Hepatocyte (in vitro differentiated cells): ENCODE results near the gene ZNF37A. TPM values are rescaled to one million over a fixed set of nuclear protein-coding genes. Genes with fewer than 3 reads are reported as not detected.

ENCODE experiments used
- DNase-seq: peaks from one replicate; pipeline ENCODE4 v3.0.0-alpha.2; 2016; ENCODE audit warnings: low spot score
- H2AFZ ChIP-seq: fragments of 200-600 bp; sonication (generic); 2 replicates; pipeline ENCODE4 v1.6.0; 2016; ENCODE audit warnings: antibody characterized with exemption, mild to moderate bottlenecking
- H3K27ac ChIP-seq: fragments of 200-600 bp; sonication (generic); 2 replicates; pipeline ENCODE4 v1.5.1; 2016; ENCODE audit warnings: mild to moderate bottlenecking
- H3K27me3 ChIP-seq: fragments of 200-600 bp; sonication (generic); 2 replicates; pipeline ENCODE4 v1.6.1; 2016
- H3K36me3 ChIP-seq: fragments of 200-600 bp; sonication (generic); replicated peaks from 2 replicates; pipeline ENCODE4 v1.5.1; 2016; ENCODE audit warnings: low read depth; ENCODE audit not compliant: insufficient read depth
- H3K4me1 ChIP-seq: fragments of 200-600 bp; sonication (generic); 2 replicates; pipeline ENCODE4 v1.5.1; 2016; ENCODE audit warnings: mild to moderate bottlenecking, moderate library complexity; ENCODE audit not compliant: insufficient read depth
- H3K4me2 ChIP-seq: fragments of 200-600 bp; sonication (generic); 2 replicates; pipeline ENCODE4 v1.6.0; 2016
- H3K4me3 ChIP-seq: fragments of 200-600 bp; sonication (generic); 2 replicates; pipeline ENCODE4 v1.5.1; 2016; ENCODE audit warnings: mild to moderate bottlenecking
- H3K79me2 ChIP-seq: fragments of 200-600 bp; sonication (generic); 2 replicates; pipeline ENCODE4 v1.6.0; 2017; ENCODE audit warnings: mild to moderate bottlenecking
- H3K9me2 ChIP-seq: fragments of 200-600 bp; sonication (generic); replicated peaks from 2 replicates; pipeline ENCODE4 v1.6.0; 2017; ENCODE audit warnings: mild to moderate bottlenecking; ENCODE audit not compliant: insufficient read depth
- H3K9me3 ChIP-seq: fragments of 200-600 bp; sonication (generic); 2 replicates; pipeline ENCODE4 v1.5.1; 2016; ENCODE audit warnings: low read depth, mild to moderate bottlenecking
- H4K20me1 ChIP-seq: fragments of 200-600 bp; sonication (generic); 2 replicates; pipeline ENCODE4 v1.6.0; 2016; ENCODE audit warnings: mild to moderate bottlenecking; ENCODE audit not compliant: insufficient read depth, poor library complexity, severe bottlenecking
- CTCF ChIP-seq: fragments of 200-600 bp; sonication (generic); IDR thresholded peaks from 2 replicates; pipeline ENCODE4 v1.5.1; 2016; ENCODE audit warnings: antibody characterized with exemption, mild to moderate bottlenecking; ENCODE audit not compliant: poor library complexity
- EZH2 ChIP-seq: fragments of 200-600 bp; sonication (generic); IDR thresholded peaks from 2 replicates; pipeline ENCODE4 v1.6.1; 2016; ENCODE audit warnings: antibody characterized with exemption, mild to moderate bottlenecking, borderline replicate concordance
- EZH2phosphoT487 ChIP-seq: fragments of 200-600 bp; sonication (generic); IDR thresholded peaks from one replicate; pipeline ENCODE4 v1.6.1; 2018; ENCODE audit warnings: antibody characterized with exemption, mild to moderate bottlenecking, low read depth, moderate library complexity; ENCODE audit not compliant: unreplicated experiment, severe bottlenecking
- WGBS: methylation state at CpG from one replicate; pipeline ENCODE4 v1.1.6; 2016; ENCODE audit warnings: low lambda C conversion rate; ENCODE audit errors: missing lambda C conversion rate; 5-methylcytosine and 5-hydroxymethylcytosine counted together
- polyA plus RNA-seq: library from polyadenylated mRNA; unstranded; fragments of >200 nt; fragmentation: Nextera tagmentation; extraction: Ambion mirVana; gene quantifications from 2 replicates; pipeline ENCODE4 v1.2.1, GENCODE V29; 2016
- total RNA-seq: library from RNA; depleted of rRNA; stranded (reverse); fragments of >200 nt; gene quantifications from 2 replicates; pipeline ENCODE4 v1.2.3, GENCODE V29; 2014

Gene ZNF37A
- total and polyA plus RNA-seq, 2 experiments from 2014 or later: 4.8 to 6.0 TPM

GRCh38 chr10:38094927-38095574 lies 914 bp downstream of the ZNF37A start:
- no peaks in the 10 kb centered on the region for H3K79me2 ChIP-seq
- peak overlapping the region; percentile 90 for H2AFZ ChIP-seq
- no peaks in the 10 kb centered on the region for H3K9me2 ChIP-seq
- peak overlapping the region; percentile 89 for H3K27ac ChIP-seq
- TF ChIP-seq EZH2phosphoT487: no peak
- TF ChIP-seq CTCF: no peak
- no peak for TF ChIP-seq EZH2
- WGBS: 83% methylated on average over 18 of the region's 21 CpGs
- H3K4me2 ChIP-seq: peak overlapping the region; percentile 81
- H3K4me1 ChIP-seq: no peaks in the 10 kb centered on the region
- H3K4me3 ChIP-seq: peak overlapping the region; percentile 60
- no peaks in the 10 kb centered on the region for H3K9me3 ChIP-seq
- no peaks in the 10 kb centered on the region for H4K20me1 ChIP-seq
- DNase-seq: no peak
- no peaks in the 10 kb centered on the region for H3K36me3 ChIP-seq
- H3K27me3 ChIP-seq: no peaks in the 10 kb centered on the region

- H3K4me3 ChIP-seq: no peak overlapping the region
- H2AFZ ChIP-seq: no peak overlapping the region
- H3K4me2 ChIP-seq: no peak overlapping the region
- no peaks in the 10 kb centered on the region for H4K20me1 ChIP-seq
- no peaks in the 10 kb centered on the region for H3K9me2 ChIP-seq
- no peaks in the 10 kb centered on the region for H3K4me1 ChIP-seq
- H3K9me3 ChIP-seq: peaks cover 12% of the 10 kb centered on the region
- no peaks in the 10 kb centered on the region for H3K36me3 ChIP-seq
- DNase-seq: no peak
- H3K27me3 ChIP-seq: no peaks in the 10 kb centered on the region
- WGBS: 59% methylated on average over 1 of the region's 1 CpG
- H3K27ac ChIP-seq: no peak overlapping the region
- no peak for TF ChIP-seq CTCF
- no peaks in the 10 kb centered on the region for H3K79me2 ChIP-seq
Measured at GRCh38 chr10:38102880-38103279, 8.7 kb downstream of the ZNF37A start.

GRCh38 chr10:38103756-38104155 lies 9.6 kb downstream of the ZNF37A start:
- H3K9me2 ChIP-seq: no peaks in the 10 kb centered on the region
- TF ChIP-seq CTCF (no peak), EZH2phosphoT487 (no peak), EZH2 (no peak)
- H4K20me1 ChIP-seq: no peaks in the 10 kb centered on the region
- no peak overlapping the region for H3K27ac ChIP-seq
- no peaks in the 10 kb centered on the region for H3K79me2 ChIP-seq
- H3K9me3 ChIP-seq: peaks cover 12% of the 10 kb centered on the region
- no peak for DNase-seq
- H3K4me2 ChIP-seq: no peak overlapping the region
- no peaks in the 10 kb centered on the region for H3K27me3 ChIP-seq
- H3K36me3 ChIP-seq: no peaks in the 10 kb centered on the region
- no peak overlapping the region for H3K4me3 ChIP-seq
- H3K4me1 ChIP-seq: no peaks in the 10 kb centered on the region
- H2AFZ ChIP-seq: no peak overlapping the region
- WGBS: 74% methylated on average over 3 of the region's 3 CpGs
